Chondrocyte (in vitro differentiated cells): ENCODE data around the gene MYL11. TPM values are rescaled to one million over a fixed set of nuclear protein-coding genes. Genes with fewer than 3 reads are reported as not detected.
"Not testable (repeated sequence)": the region's sequence is repeated elsewhere in the genome, so short reads cannot be mapped to it uniquely, and the experiment has no call there.

Experiments
- DNase-seq: peaks from one replicate; pipeline ENCODE4 v3.0.0; 2021; ENCODE audit warnings: mixed read lengths, low spot score
- H3K27ac Mint-ChIP-seq: one replicate; pipeline ENCODE4 v1.8.0; 2021; ENCODE audit warnings: mild to moderate bottlenecking, moderate library complexity, mixed read lengths; ENCODE audit not compliant: unreplicated experiment
- H3K27me3 Mint-ChIP-seq: 2 replicates; pipeline ENCODE4 v1.8.0; 2021; ENCODE audit warnings: low read depth, mixed read lengths
- H3K36me3 Mint-ChIP-seq: 2 replicates; pipeline ENCODE4 v1.8.0; 2021; ENCODE audit warnings: low read depth, mixed read lengths
- H3K4me1 Mint-ChIP-seq: 2 replicates; pipeline ENCODE4 v1.8.0; 2021; ENCODE audit warnings: low read depth, mild to moderate bottlenecking, mixed read lengths
- H3K4me3 Mint-ChIP-seq: one replicate; pipeline ENCODE4 v1.8.0; 2021; ENCODE audit warnings: mild to moderate bottlenecking, moderate library complexity, mixed read lengths; ENCODE audit not compliant: unreplicated experiment
- H3K9me3 Mint-ChIP-seq: 2 replicates; pipeline ENCODE4 v1.8.0; 2021; ENCODE audit warnings: low read depth, mixed read lengths
- total RNA-seq: library from RNA; stranded (reverse); gene quantifications from 3 replicates; pipeline ENCODE4 v1.2.1, GENCODE V29; 2021
- TF ChIP-seq, protein P1 (sequence below): fragments of 200-600 bp; sonication (generic); IDR thresholded peaks from 2 replicates; pipeline ENCODE4 v1.5.0; 2021; ENCODE audit warnings: antibody characterized with exemption, mild to moderate bottlenecking, moderate library complexity

The MYL11 gene
- total RNA-seq, 1 donor from 2014 or later, result 0.82 TPM

DNA sequence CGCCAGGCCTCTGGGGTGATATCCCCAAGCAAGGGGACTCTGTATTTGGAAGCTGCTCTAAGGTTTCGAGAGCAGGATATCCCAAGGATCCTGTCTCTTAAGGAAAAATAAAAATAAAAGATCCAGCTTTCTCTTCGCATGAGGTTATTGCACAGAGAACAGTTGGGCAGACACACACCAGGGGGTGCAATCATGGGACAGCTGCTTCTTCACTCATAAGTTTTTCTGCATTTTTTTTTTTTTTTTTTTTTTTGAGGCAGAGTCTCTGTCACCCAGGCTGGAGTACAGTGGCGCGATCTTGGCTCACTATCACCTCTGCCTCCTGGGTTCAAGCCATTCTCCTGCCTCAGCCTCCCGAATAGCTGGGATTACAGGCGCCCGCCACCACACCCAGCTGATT is 32.6 kb upstream of the MYL11 start:
- H3K4me1 Mint-ChIP-seq, DNase-seq, H3K9me3 Mint-ChIP-seq, H3K36me3 Mint-ChIP-seq, H3K27ac Mint-ChIP-seq, H3K27me3 Mint-ChIP-seq, H3K4me3 Mint-ChIP-seq: not testable (repeated sequence)
- TF ChIP-seq, protein P1, sequence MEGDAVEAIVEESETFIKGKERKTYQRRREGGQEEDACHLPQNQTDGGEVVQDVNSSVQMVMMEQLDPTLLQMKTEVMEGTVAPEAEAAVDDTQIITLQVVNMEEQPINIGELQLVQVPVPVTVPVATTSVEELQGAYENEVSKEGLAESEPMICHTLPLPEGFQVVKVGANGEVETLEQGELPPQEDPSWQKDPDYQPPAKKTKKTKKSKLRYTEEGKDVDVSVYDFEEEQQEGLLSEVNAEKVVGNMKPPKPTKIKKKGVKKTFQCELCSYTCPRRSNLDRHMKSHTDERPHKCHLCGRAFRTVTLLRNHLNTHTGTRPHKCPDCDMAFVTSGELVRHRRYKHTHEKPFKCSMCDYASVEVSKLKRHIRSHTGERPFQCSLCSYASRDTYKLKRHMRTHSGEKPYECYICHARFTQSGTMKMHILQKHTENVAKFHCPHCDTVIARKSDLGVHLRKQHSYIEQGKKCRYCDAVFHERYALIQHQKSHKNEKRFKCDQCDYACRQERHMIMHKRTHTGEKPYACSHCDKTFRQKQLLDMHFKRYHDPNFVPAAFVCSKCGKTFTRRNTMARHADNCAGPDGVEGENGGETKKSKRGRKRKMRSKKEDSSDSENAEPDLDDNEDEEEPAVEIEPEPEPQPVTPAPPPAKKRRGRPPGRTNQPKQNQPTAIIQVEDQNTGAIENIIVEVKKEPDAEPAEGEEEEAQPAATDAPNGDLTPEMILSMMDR, result peak; percentile 30

GRCh38 chr16:30342751-30343490 is 31.7 kb upstream of the MYL11 start:
- Mint-ChIP-seq H3K4me3 (no peak overlapping the region), H3K36me3 (no peaks in the 10 kb centered on the region), H3K27me3 (no peaks in the 10 kb centered on the region), H3K27ac (no peak overlapping the region), H3K9me3 (no peaks in the 10 kb centered on the region), H3K4me1 (no peaks in the 10 kb centered on the region)
- TF ChIP-seq, protein P1, result no peak
- peak; percentile 88 for DNase-seq

DNA sequence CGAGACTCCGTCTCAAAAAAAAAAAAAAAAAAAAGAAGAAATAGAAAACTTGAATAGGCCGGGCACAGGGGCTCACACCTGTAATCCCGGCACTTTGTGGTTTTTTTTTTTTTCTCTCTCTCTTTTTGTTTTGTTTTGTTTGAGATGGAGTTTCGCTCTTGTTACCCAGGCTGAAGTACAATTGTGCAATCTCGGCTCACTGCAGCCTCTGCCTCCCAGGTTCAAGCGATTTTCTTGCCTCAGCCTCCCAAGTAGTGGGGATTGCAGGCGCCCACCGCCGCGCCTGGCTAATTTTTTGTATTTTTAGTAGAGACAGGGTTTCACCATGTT is 31.1 kb upstream of the MYL11 start:
- not testable (repeated sequence) for DNase-seq, H3K36me3 Mint-ChIP-seq, H3K4me1 Mint-ChIP-seq, H3K9me3 Mint-ChIP-seq, H3K27me3 Mint-ChIP-seq, H3K27ac Mint-ChIP-seq, H3K4me3 Mint-ChIP-seq

DNA sequence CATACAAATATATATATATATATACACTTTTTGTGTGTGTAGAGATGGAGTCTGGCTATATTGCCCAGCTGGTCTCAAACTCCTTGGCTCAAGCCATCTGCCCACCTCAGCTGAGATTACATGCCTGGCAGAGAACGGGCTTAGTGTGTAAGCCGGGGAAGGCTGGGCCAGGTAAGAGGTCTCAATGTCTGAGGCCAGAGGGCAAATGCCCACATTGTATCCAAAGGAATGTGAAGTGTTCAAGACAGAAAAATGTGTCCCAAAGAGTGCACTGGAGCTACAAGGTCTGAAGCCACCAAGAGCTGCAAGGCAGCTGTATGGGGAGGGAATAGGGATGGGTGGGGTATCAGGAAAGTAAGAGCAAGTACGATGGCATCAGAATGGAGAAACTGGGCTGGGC is 28.3 kb upstream of the MYL11 start:
- peak; percentile 37 for DNase-seq
- TF ChIP-seq, protein P1, result no peak
- peaks cover 2% of the 10 kb centered on the region for H3K36me3 Mint-ChIP-seq
- H3K9me3 Mint-ChIP-seq, result no peaks in the 10 kb centered on the region
- H3K27me3 Mint-ChIP-seq, result no peaks in the 10 kb centered on the region
- no peak overlapping the region for H3K27ac Mint-ChIP-seq
- H3K4me3 Mint-ChIP-seq, result no peak overlapping the region
- H3K4me1 Mint-ChIP-seq, result no peaks in the 10 kb centered on the region

GRCh38 chr16:30348113-30348512 is 26.5 kb upstream of the MYL11 start:
- Mint-ChIP-seq H3K4me1 (peaks cover 16% of the 10 kb centered on the region), H3K9me3 (no peaks in the 10 kb centered on the region), H3K27me3 (no peaks in the 10 kb centered on the region), H3K4me3 (no peak overlapping the region), H3K36me3 (peaks cover 12% of the 10 kb centered on the region), H3K27ac (no peak overlapping the region)
- no peak for DNase-seq
- TF ChIP-seq, protein P1, result no peak

DNA sequence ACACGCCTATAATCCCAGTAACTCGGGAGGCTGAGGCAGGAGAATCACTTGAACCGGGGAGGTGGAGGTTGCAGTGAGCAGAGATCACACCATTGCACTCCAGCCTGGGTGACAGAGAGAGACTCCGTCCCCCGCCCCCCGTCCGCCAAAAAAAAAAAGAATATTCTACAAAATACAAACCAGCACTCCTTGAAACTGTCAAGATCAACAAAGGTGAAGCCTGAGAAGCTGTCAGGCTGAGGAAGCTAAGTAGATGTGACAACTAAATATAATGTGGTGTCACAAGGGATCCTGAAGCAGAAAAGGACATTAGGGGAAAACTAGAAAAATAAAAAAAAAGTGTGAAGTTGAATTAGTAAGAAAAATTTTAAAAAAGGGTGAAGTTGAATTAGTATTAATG is 25.7 kb upstream of the MYL11 start:
- Mint-ChIP-seq H3K27me3 (no peaks in the 10 kb centered on the region), H3K27ac (no peak overlapping the region), H3K36me3 (peaks cover 13% of the 10 kb centered on the region), H3K4me1 (peaks cover 23% of the 10 kb centered on the region), H3K9me3 (no peaks in the 10 kb centered on the region), H3K4me3 (no peak overlapping the region)
- peak; percentile 20 for DNase-seq
- TF ChIP-seq, protein P1, result no peak
